Gastrocnemius medialis (tissue), 4 donors: ENCODE results near the gene ZC3H12D. TPM values are rescaled to one million over a fixed set of nuclear protein-coding genes. Genes with fewer than 3 reads are reported as not detected.

Experiments
- ATAC-seq, 2 donors: fragments of 150-250 bp; one replicate each; pipeline ENCODE4 v1.9.1; 2016
- DNase-seq, 2 donors: peaks; one replicate each; pipeline ENCODE4 v3.0.0-alpha.2; 2019
- H3K27ac ChIP-seq, 4 donors: fragments of 200-600 bp; sonication (generic); 1 replicate in 1 of 4; 2 replicates in 3 of 4; pipeline ENCODE4 v1.5.1; 2016 to 2018; ENCODE audit warnings: mild to moderate bottlenecking in 2 of 4, moderate library complexity in 1 of 4
- H3K27me3 ChIP-seq, 3 donors: fragments of 200-600 bp; sonication (generic) in 2 of 3; 1 replicate in 1 of 3; 2 replicates in 2 of 3; pipeline versions ENCODE4 v1.5.1 to v1.6.0; 2016 to 2019; ENCODE audit warnings: mild to moderate bottlenecking in 1 of 3, moderate library complexity in 1 of 3
- H3K36me3 ChIP-seq, 2 donors: fragments of 200-600 bp; sonication (generic) in 1 of 2; one replicate each; pipeline ENCODE4 v1.5.1; 2017 to 2018
- H3K4me1 ChIP-seq, 2 donors: fragments of 200-600 bp; sonication (generic) in 1 of 2; one replicate each; pipeline ENCODE4 v1.5.1; 2016 to 2017; ENCODE audit warnings: mild to moderate bottlenecking in 2 of 2
- H3K4me3 ChIP-seq, 4 donors: fragments of 200-600 bp; sonication (generic) in 3 of 4; 1 replicate in 1 of 4; 2 replicates in 3 of 4; pipeline ENCODE4 v1.5.1; 2016 to 2019; ENCODE audit warnings: mild to moderate bottlenecking in 2 of 4
- H3K9me3 ChIP-seq, 3 donors: fragments of 200-600 bp; sonication (generic) in 2 of 3; 1 replicate in 1 of 3; 2 replicates in 2 of 3; pipeline ENCODE4 v1.5.1; 2016 to 2019
- CTCF ChIP-seq, 5 experiments: fragments of 450-650 bp in 3 of 5; fragments of 200-600 bp in 2 of 5; sonication (generic) in 2 of 5; IDR thresholded peaks in 4 of 5; conservative IDR thresholded peaks in 1 of 5; 1 replicate in 4 of 5; 2 replicates in 1 of 5; pipeline ENCODE4 v1.5.1; 2016 to 2019; ENCODE audit warnings: antibody characterized with exemption in 5 of 5, mild to moderate bottlenecking in 3 of 5, moderate library complexity in 3 of 5
- POLR2A ChIP-seq, 2 donors: fragments of 450-650 bp; IDR thresholded peaks; one replicate each; pipeline ENCODE4 v1.6.1; 2017; ENCODE audit warnings: antibody characterized with exemption in 2 of 2, mild to moderate bottlenecking in 2 of 2, moderate library complexity in 2 of 2
- in situ Hi-C, 4 donors: fragments of 200-750 bp; cut with MboI; loops; one replicate each; pipeline versions ENCODE4 v1.15.0 to v1.8.0; 2017; ENCODE audit warnings: low sequenced_read_pairs in 4 of 4
- intact Hi-C: fragments of 100-400 bp; cut with DNase I; formaldehyde crosslinking; loops from one replicate; pipeline ENCODE4 v1.15.1; 2023; ENCODE audit warnings: low total_unique reads
- total RNA-seq, 4 donors: library from RNA; depleted of rRNA; stranded (reverse); fragments of >200 nt; gene quantifications; one replicate each; pipeline versions ENCODE4 v1.1.0 to v1.2.3, GENCODE V29; 2016

ZC3H12D gene
- total RNA-seq, 4 donors from 2014 or later = 0.03 to 0.36 (median 0.24) TPM; not detected in 1

GRCh38 chr6:149425224-149425623 is 59.6 kb downstream of the ZC3H12D start:
- no peaks in the 10 kb centered on the region for H3K36me3 ChIP-seq
- no peaks in the 10 kb centered on the region for H3K9me3 ChIP-seq
- H3K4me3 ChIP-seq = no peak overlapping the region
- H3K27me3 ChIP-seq = no peaks in the 10 kb centered on the region
- in situ Hi-C loops = loop anchor here in 1 of 4 donors (5.0 kb wide), 1 partner anchor 393 kb away; no protein-coding TSS in a partner anchor
- no peak for DNase-seq
- H3K27ac ChIP-seq = no peak overlapping the region
- no peak for ATAC-seq
- no peak for TF ChIP-seq CTCF (IDR thresholded peaks at IDR 0.05 in 4 of 5, conservative IDR thresholded peaks at IDR 0.05 in 1 of 5)
- TF ChIP-seq POLR2A (IDR thresholded peaks at IDR 0.05) = no peak
- H3K4me1 ChIP-seq = peaks cover 3 to 5% of the 10 kb centered on the region in 2 donors
- intact Hi-C loops = no loop called here

DNA sequence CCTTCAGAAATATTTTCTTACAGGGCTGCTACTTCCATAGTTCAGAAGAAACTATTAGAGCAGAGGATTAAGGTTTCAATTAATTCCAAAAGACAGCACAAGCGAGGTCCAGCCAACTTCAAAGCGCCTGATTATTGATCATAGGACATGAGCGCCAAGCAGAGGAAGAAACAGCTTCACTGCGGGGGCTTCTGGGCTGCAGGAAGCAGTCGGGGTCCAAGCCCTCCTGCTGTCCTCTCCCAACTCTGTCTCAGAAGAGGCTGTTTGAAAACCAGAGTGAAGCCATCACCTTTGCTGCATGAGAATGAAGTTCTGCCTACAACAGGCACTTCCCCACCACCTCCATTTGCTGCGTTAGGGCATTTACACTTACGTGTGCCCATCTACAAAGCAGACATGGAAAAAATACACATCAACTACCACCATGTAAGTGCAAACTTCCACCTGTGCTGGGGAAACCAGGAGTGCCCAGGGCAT is 60.8 kb downstream of the ZC3H12D start:
- no peak overlapping the region for H3K27ac ChIP-seq
- peaks cover 3 to 5% of the 10 kb centered on the region in 2 donors for H3K4me1 ChIP-seq
- H3K4me3 ChIP-seq = no peak overlapping the region
- intact Hi-C loops = no loop called here
- no peaks in the 10 kb centered on the region for H3K27me3 ChIP-seq
- H3K9me3 ChIP-seq = no peaks in the 10 kb centered on the region
- TF ChIP-seq POLR2A (IDR thresholded peaks at IDR 0.05) (no peak), CTCF (IDR thresholded peaks at IDR 0.05 in 4 of 5, conservative IDR thresholded peaks at IDR 0.05 in 1 of 5) (no peak)
- no peaks in the 10 kb centered on the region for H3K36me3 ChIP-seq
- in situ Hi-C loops = loop anchor here in 1 of 4 donors (25.0 kb wide), 1 partner anchor 112 kb away; the partner anchor contains the start of gene TAB2
- DNase-seq = no peak
- no peak for ATAC-seq

DNA sequence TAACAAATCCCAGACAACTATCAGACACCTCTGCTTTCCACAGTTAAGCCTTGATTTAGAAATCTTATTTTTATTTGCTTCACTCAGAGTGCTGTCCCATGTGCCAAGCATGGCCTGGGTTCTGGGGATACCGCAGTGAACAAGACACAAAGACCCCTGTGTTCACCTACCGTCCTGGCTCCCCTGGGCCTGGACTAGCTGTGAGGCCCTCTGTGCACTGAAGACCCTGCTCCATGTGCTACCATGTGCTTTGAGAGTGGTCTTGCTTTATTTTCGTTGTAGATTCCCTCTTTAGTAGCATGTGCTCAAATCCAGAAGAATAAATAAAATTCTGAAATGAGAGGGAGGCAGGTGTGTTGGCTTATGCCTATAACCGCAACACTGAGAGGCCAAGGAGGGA is 62.2 kb downstream of the ZC3H12D start:
- peaks cover 3 to 5% of the 10 kb centered on the region in 2 donors for H3K4me1 ChIP-seq
- in situ Hi-C loops (loop anchor here in 1 of 4 donors (25.0 kb wide), 1 partner anchor 110 kb away; the partner anchor contains the start of gene TAB2), intact Hi-C loops (no loop called here)
- H3K27me3 ChIP-seq = no peaks in the 10 kb centered on the region
- no peaks in the 10 kb centered on the region for H3K9me3 ChIP-seq
- TF ChIP-seq POLR2A (IDR thresholded peaks at IDR 0.05) (no peak), CTCF (IDR thresholded peaks at IDR 0.05 in 4 of 5, conservative IDR thresholded peaks at IDR 0.05 in 1 of 5) (no peak)
- no peak for ATAC-seq
- H3K27ac ChIP-seq = no peak overlapping the region
- H3K4me3 ChIP-seq = no peak overlapping the region
- no peak for DNase-seq
- H3K36me3 ChIP-seq = no peaks in the 10 kb centered on the region

DNA sequence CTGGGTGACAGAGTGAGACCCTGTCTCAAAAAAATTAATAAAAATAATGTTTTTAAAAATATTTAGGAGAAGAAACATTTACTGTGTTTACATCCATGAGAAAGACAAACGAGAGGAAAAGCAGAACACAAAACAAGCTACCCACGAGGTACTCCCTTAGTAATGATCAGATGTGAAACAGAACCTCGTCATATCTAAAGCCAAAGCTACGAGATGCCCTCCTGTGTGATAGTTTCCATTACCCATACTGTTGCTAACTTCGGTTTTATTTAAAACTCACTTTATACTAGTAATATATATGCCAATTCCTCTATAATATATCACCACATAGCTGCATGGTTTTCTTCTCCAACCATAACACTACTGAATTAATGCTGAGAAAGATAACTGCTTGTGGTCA is 63.7 kb downstream of the ZC3H12D start:
- ATAC-seq (no peak), DNase-seq (no peak)
- H3K27ac ChIP-seq = no peak overlapping the region
- no peaks in the 10 kb centered on the region for H3K36me3 ChIP-seq
- H3K27me3 ChIP-seq = no peaks in the 10 kb centered on the region
- intact Hi-C loops (no loop called here), in situ Hi-C loops (loop anchor here in 1 of 4 donors (25.0 kb wide), 1 partner anchor 109 kb away; the partner anchor contains the start of gene TAB2)
- TF ChIP-seq CTCF (IDR thresholded peaks at IDR 0.05 in 4 of 5, conservative IDR thresholded peaks at IDR 0.05 in 1 of 5) = no peak
- TF ChIP-seq POLR2A (IDR thresholded peaks at IDR 0.05) = no peak
- no peaks in the 10 kb centered on the region for H3K9me3 ChIP-seq
- H3K4me3 ChIP-seq = no peak overlapping the region
- H3K4me1 ChIP-seq = peaks cover 3 to 5% of the 10 kb centered on the region in 2 donors
